Keratinocyte (primary cell): ENCODE measurements around the gene A4GALT. TPM values are rescaled to one million over a fixed set of nuclear protein-coding genes. Genes with fewer than 3 reads are reported as not detected.
"Not testable (repeated sequence)": the region's sequence is repeated elsewhere in the genome, so short reads cannot be mapped to it uniquely, and the experiment has no call there.

Source experiments
- DNase-seq: peaks from one replicate; pipeline ENCODE4 v3.0.0-alpha.2; 2011; ENCODE audit warnings: low read depth, missing footprints, low spot score
- FAIRE-seq: peaks from 2 replicates; lab custom pipeline; 2011; peaks lifted over from hg19 to GRCh38; lab: Jason Lieb, UNC
- H2AFZ ChIP-seq: 2 replicates; pipeline ENCODE4 v1.6.0; 2012; ENCODE audit warnings: low read length, control low read depth, inconsistent platforms; ENCODE audit not compliant: control insufficient read depth
- H3K27ac ChIP-seq: 2 replicates; pipeline ENCODE4 v1.5.1; 2011; ENCODE audit warnings: low read length; ENCODE audit not compliant: control insufficient read depth, insufficient read depth
- H3K27me3 ChIP-seq: 3 replicates; pipeline ENCODE4 v1.6.0; 2011; ENCODE audit warnings: low read length; ENCODE audit not compliant: control insufficient read depth, insufficient read depth; ENCODE audit errors: extremely low read depth
- H3K36me3 ChIP-seq, 2 experiments: 2 replicates in 1 of 2; 3 replicates in 1 of 2; pipeline ENCODE4 v1.5.1; 2011; ENCODE audit warnings: low read length in 2 of 2, mild to moderate bottlenecking in 1 of 2; ENCODE audit not compliant: control insufficient read depth in 2 of 2, insufficient read depth in 2 of 2; ENCODE audit errors: extremely low read depth in 1 of 2
- H3K4me1 ChIP-seq: 3 replicates; pipeline ENCODE4 v1.5.1; 2011; ENCODE audit warnings: low read length; ENCODE audit not compliant: control insufficient read depth, insufficient read depth; ENCODE audit errors: extremely low read depth
- H3K4me2 ChIP-seq: 3 replicates; pipeline ENCODE4 v1.6.0; 2011; ENCODE audit warnings: low read depth, low read length; ENCODE audit not compliant: control insufficient read depth, insufficient read depth; ENCODE audit errors: extremely low read depth
- H3K4me3 ChIP-seq, 3 experiments: fragments of 200-600 bp in 1 of 3; sonication (generic) in 1 of 3; 2 replicates in 2 of 3; 3 replicates in 1 of 3; pipeline ENCODE4 v1.5.1; 2011 to 2016; ENCODE audit warnings: low read length in 3 of 3, mild to moderate bottlenecking in 3 of 3, control low read depth in 2 of 3, inconsistent platforms in 1 of 3, low read depth in 1 of 3, mixed read lengths in 1 of 3, mixed run types in 1 of 3, moderate library complexity in 1 of 3; ENCODE audit not compliant: control insufficient read depth in 2 of 3, insufficient read depth in 2 of 3; ENCODE audit errors: extremely low read depth in 1 of 3
- H3K79me2 ChIP-seq: 2 replicates; pipeline ENCODE4 v1.6.0; 2012; ENCODE audit warnings: low read length; ENCODE audit not compliant: control insufficient read depth, insufficient read depth
- H3K9ac ChIP-seq: 3 replicates; pipeline ENCODE4 v1.6.0; 2011; ENCODE audit warnings: low read length; ENCODE audit not compliant: control insufficient read depth, insufficient read depth; ENCODE audit errors: extremely low read depth
- H3K9me1 ChIP-seq: 3 replicates; pipeline ENCODE4 v1.6.0; 2011; ENCODE audit warnings: low read length; ENCODE audit not compliant: control insufficient read depth, insufficient read depth; ENCODE audit errors: extremely low read depth
- H3K9me3 ChIP-seq: 2 replicates; pipeline ENCODE4 v1.5.1; 2012; ENCODE audit warnings: low read depth, low read length; ENCODE audit not compliant: control insufficient read depth
- H4K20me1 ChIP-seq: 3 replicates; pipeline ENCODE4 v1.6.0; 2011; ENCODE audit warnings: low read length; ENCODE audit not compliant: control insufficient read depth, insufficient read depth; ENCODE audit errors: extremely low read depth
- EZH2 ChIP-seq: IDR thresholded peaks from one replicate; pipeline ENCODE4 v1.6.1; 2012; ENCODE audit warnings: inconsistent platforms, mild to moderate bottlenecking, low read length, moderate library complexity
- dilution Hi-C: fragments of 300-500 bp; cut with MboI; formaldehyde crosslinking; loops from one replicate; pipeline ENCODE4 v1.7.0; 2020; ENCODE audit warnings: low sequenced_read_pairs; ENCODE audit not compliant: extremely low pct_ligation_motif_present
- polyA plus RNA-seq, 5 experiments: library from polyadenylated mRNA; depleted of rRNA in 3 of 5; stranded (reverse) in 3 of 5; stranded (forward) in 1 of 5; unstranded in 1 of 5; fragments of >200 nt; gene quantifications; 1 replicate in 1 of 5; 2 replicates in 3 of 5; 3 replicates in 1 of 5; pipeline versions ENCODE4 v1.2.1 to v1.2.3, GENCODE V29; 2011 to 2012; ENCODE audit warnings: missing spikeins in 2 of 5, low read depth in 1 of 5, low replicate concordance in 1 of 5
- TF ChIP-seq, protein P1 (sequence below), 3 experiments: IDR thresholded peaks in 1 of 3; conservative IDR thresholded peaks in 1 of 3; optimal IDR thresholded peaks in 1 of 3; 2 replicates in 2 of 3; 3 replicates in 1 of 3; pipeline versions ENCODE3 to v1.5.1; 2011; ENCODE audit warnings: low read length in 3 of 3, mild to moderate bottlenecking in 3 of 3, moderate library complexity in 2 of 3, control low read depth in 1 of 3, inconsistent platforms in 1 of 3; ENCODE audit not compliant: insufficient read depth in 2 of 3; ENCODE audit errors: extremely low read depth in 1 of 3

Gene A4GALT
- polyA plus RNA-seq, 1 donor (not counting 4 experiments of a cell fraction or from before 2014, with no cell fraction given): 1.6 TPM

- FAIRE-seq, H3K4me3 ChIP-seq, H3K27ac ChIP-seq, H3K9me3 ChIP-seq, H3K4me1 ChIP-seq, H4K20me1 ChIP-seq, DNase-seq, dilution Hi-C loops, H3K79me2 ChIP-seq, H3K9me1 ChIP-seq, H3K27me3 ChIP-seq, H3K4me2 ChIP-seq, H3K9ac ChIP-seq, H3K36me3 ChIP-seq, H2AFZ ChIP-seq: not testable (repeated sequence)
Observed at GRCh38 chr22:42755121-42755520, 34.5 kb upstream of the A4GALT start.

DNA sequence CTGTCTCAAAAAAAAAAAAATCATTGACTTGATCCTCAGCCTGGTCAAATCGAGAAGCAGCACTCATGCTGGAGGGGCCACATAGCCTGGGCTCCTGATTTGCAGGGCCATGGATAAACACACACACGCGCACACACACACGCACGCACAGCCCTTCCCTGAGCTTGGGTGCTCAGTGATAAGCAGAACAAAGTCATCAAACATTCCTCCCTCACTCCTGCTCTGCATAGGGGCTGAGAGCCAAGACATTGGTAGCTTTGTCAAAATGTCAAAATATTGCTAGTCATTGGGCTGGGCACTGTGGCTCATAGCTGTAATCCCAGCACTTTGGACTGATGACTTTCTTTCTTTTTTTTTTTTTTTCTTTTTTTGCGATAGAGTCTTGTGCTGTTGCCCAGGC, 34.0 kb upstream of the A4GALT start:
- no peaks in the 10 kb centered on the region for H3K36me3 ChIP-seq
- H2AFZ ChIP-seq: no peak overlapping the region
- no peak overlapping the region for H3K9ac ChIP-seq
- TF ChIP-seq, protein P1, sequence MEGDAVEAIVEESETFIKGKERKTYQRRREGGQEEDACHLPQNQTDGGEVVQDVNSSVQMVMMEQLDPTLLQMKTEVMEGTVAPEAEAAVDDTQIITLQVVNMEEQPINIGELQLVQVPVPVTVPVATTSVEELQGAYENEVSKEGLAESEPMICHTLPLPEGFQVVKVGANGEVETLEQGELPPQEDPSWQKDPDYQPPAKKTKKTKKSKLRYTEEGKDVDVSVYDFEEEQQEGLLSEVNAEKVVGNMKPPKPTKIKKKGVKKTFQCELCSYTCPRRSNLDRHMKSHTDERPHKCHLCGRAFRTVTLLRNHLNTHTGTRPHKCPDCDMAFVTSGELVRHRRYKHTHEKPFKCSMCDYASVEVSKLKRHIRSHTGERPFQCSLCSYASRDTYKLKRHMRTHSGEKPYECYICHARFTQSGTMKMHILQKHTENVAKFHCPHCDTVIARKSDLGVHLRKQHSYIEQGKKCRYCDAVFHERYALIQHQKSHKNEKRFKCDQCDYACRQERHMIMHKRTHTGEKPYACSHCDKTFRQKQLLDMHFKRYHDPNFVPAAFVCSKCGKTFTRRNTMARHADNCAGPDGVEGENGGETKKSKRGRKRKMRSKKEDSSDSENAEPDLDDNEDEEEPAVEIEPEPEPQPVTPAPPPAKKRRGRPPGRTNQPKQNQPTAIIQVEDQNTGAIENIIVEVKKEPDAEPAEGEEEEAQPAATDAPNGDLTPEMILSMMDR (optimal IDR thresholded peaks at IDR 0.05 in 1 of 3, IDR thresholded peaks at IDR 0.05 in 1 of 3, conservative IDR thresholded peaks at IDR 0.05 in 1 of 3; ENCODE audit: extremely low read depth in 1 of 3, insufficient read depth in 2 of 3, low read length in 3 of 3): no peak
- TF ChIP-seq EZH2: no peak
- no peak overlapping the region for H3K27ac ChIP-seq
- no peaks in the 10 kb centered on the region for H3K9me3 ChIP-seq
- H3K79me2 ChIP-seq: no peaks in the 10 kb centered on the region
- peaks cover 6% of the 10 kb centered on the region for H3K4me1 ChIP-seq
- no peak overlapping the region for H3K4me3 ChIP-seq
- no peak overlapping the region for H3K4me2 ChIP-seq
- DNase-seq (no peak), FAIRE-seq (peak; percentile 26)
- H3K27me3 ChIP-seq: no peaks in the 10 kb centered on the region
- no peaks in the 10 kb centered on the region for H3K9me1 ChIP-seq
- dilution Hi-C loops: no loop called here
- H4K20me1 ChIP-seq: no peaks in the 10 kb centered on the region

GRCh38 chr22:42752912-42753311, 32.2 kb upstream of the A4GALT start:
- FAIRE-seq (no peak), DNase-seq (no peak)
- H3K27ac ChIP-seq: no peak overlapping the region
- peaks cover 18% of the 10 kb centered on the region for H3K4me1 ChIP-seq
- no peaks in the 10 kb centered on the region for H3K79me2 ChIP-seq
- H2AFZ ChIP-seq: no peak overlapping the region
- no peaks in the 10 kb centered on the region for H3K27me3 ChIP-seq
- no peak overlapping the region for H3K9ac ChIP-seq
- TF ChIP-seq, protein P1 (optimal IDR thresholded peaks at IDR 0.05 in 1 of 3, IDR thresholded peaks at IDR 0.05 in 1 of 3, conservative IDR thresholded peaks at IDR 0.05 in 1 of 3; ENCODE audit: extremely low read depth in 1 of 3, insufficient read depth in 2 of 3, low read length in 3 of 3): no peak
- no peak for TF ChIP-seq EZH2
- H3K9me1 ChIP-seq: no peaks in the 10 kb centered on the region
- no peak overlapping the region for H3K4me3 ChIP-seq
- H3K4me2 ChIP-seq: no peak overlapping the region
- no peaks in the 10 kb centered on the region for H3K36me3 ChIP-seq
- dilution Hi-C loops: no loop called here
- no peaks in the 10 kb centered on the region for H3K9me3 ChIP-seq
- no peaks in the 10 kb centered on the region for H4K20me1 ChIP-seq
